NCI-H2227 (cell line): ENCODE measurements around the gene SLC37A4.
A peak's percentile ranks its signal among the peaks of the same experiment; 100 is the strongest.
"Not testable (repeated sequence)": the region's sequence is repeated elsewhere in the genome, so short reads cannot be mapped to it uniquely, and the experiment has no call there.

Source experiments
- DNase-seq: peaks from one replicate; lab custom pipeline; 2025; ENCODE audit not compliant: unreplicated experiment; lab: John Stamatoyannopoulos, UW

Gene SLC37A4

DNA sequence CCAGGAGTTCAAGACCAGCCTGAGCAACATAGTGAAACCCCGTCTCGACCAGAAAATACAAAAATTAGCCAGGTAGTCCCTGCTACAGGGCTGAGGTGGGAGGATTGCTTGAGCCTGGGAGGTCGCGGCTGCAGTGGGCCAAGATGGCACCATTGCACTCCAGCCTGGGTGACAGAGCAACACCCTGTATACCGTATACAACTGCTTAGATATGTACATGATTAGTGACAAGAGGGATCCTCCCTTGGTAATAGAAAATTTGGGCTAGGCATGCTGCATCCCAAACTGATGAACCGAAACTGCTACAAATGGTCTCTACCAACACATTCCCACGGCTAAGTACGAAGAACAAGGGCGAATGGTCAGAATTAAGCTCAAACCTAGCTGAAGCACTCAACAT lies 12.2 kb upstream of the SLC37A4 start:
- DNase-seq, result no peak

DNA sequence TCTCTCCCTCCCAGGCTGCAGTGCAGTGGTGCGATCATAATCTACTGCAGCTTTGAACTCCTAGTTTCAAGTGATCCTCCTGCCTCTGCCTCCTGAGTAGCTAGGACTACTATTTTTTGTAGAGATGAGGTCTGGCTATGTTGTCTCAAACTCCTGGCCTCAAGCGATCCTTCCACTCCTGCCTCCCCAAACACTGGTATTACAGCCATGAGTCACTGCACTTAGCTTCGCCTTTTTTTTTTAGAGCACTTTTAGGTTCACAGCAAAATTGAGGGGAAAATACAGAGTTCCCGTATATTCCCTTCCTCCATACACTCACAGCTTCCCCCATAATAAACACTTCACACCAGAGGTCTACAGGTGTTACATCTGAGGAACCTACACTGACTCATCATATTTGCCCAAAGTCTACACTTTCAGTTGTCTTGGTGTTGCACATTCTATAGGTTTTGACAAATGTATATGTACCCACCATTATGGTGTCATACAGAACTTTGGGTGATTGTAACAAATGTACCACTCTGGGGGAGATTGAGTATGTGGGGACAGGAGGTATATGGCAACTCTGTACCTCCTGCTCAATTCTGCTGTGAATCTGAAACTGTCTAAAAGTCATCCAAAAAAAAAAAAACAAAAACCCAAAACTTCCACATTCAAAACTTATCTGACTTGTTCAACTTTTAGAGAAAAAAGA lies 11.3 kb upstream of the SLC37A4 start:
- DNase-seq, result no peak

DNA sequence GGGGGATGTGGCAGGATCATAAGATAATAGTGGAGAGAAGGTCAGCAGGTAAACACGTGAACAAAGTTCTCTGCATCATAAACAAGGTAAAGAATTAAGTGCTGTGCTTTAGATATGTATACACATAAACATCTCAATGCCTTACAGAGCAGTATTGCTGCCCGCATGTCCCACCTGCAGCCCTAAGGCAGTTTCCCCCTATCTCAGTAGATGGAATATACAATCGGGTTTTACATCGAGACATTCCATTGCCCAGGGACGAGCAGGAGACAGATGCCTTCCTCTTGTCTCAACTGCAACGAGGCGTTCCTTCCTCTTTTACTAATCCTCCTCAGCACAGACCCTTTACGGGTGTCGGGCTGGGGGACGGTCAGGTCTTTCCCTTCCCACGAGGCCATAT lies 8.8 kb upstream of the SLC37A4 start:
- DNase-seq, result not testable (repeated sequence)

DNA sequence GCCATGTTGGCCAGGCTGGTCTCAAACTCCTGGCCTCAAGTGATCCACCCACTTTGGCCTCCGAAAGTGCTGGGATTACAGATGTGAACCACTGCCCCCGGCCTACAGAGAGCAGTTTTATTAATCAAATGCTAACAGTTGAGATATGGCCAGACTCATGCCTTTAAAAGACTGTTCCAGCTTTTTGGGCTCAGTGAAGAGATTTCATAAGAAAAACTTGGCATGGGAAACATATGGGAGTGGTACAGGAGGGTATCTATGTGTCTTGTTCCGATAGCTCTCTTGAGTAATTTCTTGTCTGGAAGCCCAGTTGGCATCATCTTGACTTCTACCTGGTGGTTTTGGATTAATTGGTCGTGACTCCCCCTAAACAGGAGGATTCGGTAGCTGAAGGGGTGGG lies 8.2 kb upstream of the SLC37A4 start:
- no peak for DNase-seq

DNA sequence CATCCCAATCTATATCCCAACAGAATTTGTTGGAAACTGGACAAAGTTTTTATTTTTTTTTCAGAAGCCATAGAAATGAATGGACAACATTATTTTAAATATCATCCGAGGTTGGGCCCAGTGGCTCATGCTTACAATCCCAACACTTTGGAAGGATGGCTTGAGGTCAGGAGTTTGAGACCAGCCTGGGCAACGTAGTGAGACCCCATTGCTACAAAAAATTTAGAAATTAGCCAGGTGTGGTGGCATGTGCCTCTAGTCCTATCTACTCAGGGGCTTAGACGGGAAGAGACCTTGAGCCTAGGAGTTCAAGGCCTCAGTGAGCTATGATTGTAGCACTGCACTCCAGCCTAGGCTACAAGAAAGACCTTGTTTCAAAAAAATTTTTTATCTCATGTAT lies 4.1 kb upstream of the SLC37A4 start:
- DNase-seq, result no peak

DNA sequence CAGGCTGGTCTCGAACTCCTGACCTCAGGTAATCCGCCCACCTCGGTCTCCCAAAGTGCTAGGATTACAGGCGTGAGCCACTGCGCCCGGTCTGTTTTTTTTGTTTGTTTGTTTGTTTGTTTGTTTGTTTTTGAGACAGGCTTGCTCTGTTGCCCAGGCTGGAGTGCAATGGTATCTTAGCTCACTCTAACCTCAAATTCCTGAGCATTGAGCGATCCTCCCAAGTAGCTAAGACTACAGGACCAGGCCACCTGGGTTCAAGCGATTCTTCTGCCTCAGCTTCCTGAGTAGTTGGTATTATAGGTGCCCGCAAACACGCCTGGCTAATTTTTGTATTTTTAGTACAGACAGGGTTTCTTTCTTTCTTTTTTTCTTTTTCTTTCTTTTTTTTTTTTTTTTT lies 2.7 kb upstream of the SLC37A4 start:
- not testable (repeated sequence) for DNase-seq

DNA sequence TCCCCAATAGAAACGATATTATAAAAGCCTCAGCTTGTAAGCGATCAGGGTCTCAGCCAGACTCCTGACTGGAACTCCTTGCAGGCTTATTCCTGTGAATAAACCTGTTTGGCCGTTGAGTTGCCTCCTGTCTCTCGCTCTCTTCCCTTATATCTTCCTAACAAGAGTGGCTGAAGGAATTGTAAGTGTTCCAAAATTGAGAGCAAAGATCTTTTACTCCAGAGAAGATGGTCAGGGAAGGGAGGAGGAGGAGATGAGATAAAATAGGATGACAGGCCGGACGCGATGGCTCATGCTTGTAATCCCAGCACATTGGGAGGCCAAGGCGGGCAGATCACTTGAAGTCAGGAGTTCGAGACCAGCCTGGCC lies 1.2 kb upstream of the SLC37A4 start:
- DNase-seq, result no peak

DNA sequence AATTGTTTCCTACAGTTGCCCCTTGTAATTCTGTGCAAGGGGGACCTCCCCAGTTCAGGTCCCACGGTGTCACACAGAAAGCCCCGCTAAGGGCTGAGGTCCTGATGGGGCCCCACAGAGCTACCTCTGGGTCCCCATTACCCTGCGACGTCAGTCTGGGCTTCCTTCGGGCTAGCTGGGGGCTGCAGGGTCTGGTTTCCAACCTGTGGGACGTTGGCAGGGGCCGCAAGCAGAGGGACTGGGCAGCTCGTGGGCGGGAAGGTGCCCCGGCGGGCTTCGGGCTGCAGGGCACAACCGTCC lies 698 bp downstream of the SLC37A4 start:
- DNase-seq, result no peak

DNA sequence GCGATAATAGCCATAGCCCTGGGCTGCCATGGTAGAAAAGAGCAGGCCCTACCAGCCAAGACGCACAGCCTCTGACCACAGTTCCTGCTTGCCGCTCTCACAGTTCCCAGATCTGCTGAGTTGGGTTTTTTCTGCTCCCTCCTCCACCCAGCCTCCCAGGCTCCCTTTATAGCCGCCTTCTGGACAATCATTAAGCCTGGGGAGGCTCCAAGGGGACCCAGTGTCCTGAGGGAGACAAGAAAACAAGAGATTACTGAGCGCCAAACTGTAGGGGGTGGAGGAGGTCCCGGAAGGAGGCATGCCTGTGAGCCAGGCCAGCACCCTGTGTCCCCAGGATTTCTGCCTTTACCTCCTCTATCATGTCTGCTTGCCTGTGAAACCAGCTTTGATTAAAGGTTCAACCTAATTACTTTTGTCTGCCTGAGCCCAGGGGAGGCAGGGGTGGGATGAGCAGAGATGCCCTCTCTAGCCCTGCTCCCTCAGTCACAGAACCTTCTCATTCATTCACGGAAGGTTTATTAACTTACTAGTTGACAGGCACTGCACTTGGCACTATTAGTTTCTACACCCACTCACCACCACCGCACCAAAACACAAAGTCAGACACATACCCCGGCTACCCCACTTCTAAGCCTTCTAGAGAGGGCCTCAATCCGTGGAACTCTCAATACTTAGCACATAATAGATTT lies 1.2 kb downstream of the SLC37A4 start:
- DNase-seq, result peak; percentile 6

DNA sequence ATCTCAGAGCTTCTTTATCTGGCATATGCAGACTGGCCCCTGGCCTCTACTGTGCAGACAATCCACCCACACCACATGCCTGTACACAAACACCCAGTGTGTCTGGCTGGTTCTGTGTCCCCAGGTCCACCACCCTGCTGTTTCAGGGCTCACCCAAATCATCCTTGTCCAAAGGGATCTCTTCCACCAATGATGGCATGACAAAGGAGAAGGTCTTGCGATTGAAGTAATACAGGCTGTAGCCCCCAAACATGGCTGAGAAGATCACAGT lies 1.7 kb downstream of the SLC37A4 start:
- DNase-seq, result no peak

DNA sequence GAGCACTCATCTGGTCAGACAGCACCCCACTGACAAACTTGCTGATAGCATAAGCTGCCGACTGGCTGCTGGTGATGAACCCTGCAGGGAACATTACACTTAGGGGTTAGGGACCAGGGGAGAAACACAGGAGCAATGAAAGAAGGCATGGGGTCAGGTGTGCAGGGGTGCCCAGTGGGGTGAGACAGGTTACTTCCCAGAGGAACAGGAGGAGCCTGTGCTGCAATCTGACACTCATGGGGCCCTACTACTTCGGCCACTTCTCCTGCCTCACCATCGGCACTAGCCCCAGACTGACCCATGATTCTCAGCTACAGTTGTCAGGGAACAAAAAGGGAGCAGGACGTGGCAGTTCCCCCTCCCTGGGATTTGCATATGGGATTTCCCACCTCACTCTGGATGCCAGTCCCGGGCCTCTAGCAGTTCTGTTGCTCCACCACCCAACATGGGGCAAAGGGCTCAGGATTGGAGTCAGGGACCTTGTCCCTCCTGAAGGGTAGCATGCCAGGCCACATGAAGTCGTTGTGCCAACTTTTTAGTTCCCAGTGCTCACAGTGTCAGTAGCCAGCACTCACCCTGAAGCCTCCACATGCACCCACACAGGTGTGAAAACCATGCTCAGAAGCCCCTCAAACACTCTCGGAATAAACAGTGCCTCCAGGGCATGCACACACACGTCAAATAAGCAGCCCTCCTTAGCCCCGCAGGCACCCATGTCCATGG lies 2.2 kb downstream of the SLC37A4 start:
- DNase-seq, result no peak

DNA sequence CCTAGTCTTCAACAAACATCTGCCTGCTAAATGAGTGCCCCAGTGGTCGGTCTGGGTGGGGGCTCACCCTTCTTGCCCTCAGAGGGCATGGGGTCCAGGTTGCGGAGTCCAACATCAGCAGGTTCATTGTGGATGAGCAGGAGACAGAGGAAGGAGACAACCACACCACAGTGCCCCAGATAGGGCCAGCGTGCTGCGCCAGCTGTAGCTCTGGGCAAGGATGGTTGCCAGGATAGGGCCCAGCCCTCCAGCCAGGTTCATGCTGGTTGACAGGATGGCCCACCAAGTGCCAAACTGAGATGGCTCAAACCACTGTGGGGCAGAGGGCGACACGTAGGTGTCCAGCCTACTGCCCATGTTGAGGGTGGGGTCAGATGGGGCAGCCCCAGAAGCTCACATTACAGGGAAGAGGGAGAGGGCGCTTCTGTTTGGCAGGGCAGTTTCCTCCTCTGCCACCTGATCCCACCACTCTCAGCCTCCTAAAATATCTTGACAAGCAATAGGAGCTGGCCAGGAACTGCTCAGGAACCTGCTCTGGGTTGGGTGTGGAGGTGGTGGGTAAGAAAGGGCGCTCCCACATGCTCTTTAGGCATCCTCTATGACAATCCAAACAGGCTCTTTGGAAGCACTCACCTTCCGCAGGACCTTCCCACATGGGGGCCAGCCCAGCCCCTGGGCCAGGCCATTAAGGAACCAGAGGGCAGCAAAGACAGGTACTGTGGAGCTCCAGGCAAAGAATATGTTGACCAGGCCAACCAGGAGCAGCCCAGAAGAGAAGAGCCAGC lies 2.9 kb downstream of the SLC37A4 start:
- no peak for DNase-seq

DNA sequence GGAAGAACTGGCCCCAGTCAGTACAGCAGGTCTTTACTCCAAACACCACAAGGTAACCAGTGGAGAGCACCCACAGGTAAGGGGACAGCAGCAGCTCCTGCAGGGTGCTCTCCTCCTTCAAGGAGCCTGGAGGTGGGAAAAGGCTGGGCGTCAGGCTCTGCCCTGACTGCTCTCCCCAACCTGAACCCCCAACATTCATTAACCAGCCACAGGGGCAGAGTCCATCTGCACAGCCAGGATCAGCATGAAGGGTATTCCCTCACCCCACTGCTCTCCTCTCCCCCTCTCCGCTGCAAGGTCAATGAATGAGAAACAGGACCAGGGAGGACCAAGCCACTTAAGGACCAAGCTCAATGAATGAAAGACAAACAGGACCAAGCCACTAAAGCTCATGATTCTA lies 3.7 kb downstream of the SLC37A4 start:
- DNase-seq, result no peak

DNA sequence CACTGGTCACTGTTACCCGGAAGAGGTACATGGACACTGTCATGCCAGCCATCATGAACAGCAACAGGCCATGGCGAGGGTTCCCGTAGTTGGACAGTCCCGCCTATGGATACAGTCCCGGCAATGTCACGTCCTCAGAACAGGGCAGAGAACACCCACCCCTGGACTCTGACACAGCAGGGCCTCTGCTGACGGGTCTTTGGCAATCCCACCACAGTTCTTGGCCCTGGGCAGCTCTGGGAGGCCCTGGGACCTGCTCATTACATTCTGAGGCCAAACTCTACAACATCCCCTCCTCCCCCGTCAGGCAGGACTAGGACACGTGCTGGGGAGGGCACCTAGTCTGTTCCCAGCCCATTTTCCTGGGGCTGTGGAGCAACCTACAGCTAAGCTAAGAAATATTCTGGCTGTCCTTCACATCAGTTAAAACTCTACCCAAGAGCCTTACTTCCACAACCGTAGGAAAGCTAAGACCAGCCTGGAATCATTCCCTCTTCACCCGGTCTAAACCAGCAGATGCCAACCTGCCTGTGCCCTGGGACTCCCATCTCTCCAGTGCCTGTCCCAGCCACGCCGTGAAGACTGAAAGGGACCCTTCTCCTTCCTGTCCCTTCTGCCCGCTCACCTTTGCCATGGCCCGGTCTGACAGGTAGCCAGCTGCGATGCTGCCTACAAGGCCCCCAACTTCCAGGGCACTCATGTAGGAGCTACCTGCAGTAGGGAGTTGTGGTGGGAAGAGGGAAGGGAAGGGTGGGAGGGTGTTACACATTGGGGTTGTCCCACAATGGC lies 4.5 kb downstream of the SLC37A4 start:
- no peak for DNase-seq

DNA sequence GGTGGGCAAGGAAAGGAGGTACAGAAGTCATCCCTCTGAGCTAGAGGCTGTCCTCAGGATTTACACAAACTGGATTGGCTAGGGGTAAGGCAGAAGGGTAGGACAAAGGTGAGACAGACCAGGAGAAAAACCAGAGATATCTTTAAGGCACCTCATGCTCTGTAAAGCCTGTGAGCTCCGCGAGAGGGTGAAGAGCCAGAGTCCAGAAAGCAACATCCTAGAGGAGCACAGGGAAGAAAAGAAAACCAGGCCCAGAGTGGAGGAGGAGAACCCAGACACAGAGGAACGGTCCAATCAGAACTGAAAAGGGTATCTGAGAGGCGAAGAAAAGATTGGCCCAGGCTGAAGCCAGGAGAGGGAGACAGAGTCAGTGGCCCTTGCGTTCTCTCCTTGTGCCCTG lies 5.1 kb downstream of the SLC37A4 start:
- no peak for DNase-seq

DNA sequence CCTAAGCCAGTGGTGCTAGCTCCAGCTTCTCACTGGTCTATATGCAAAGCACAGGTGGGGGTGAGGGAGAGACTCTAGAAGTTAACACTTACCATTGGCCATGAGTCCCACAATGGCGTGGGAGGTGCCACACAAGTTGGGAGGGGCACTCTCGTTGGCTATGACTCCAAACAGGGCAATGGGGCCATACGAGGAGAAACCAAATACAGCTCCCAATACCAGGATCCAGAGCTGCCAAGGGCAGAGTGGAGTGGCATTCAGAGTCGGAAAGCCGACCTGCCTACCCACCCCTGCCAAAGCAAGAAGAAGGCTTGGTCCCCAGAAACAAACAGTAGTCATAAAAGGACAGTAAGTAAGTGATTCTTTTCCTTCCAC lies 5.6 kb downstream of the SLC37A4 start:
- DNase-seq, result no peak

DNA sequence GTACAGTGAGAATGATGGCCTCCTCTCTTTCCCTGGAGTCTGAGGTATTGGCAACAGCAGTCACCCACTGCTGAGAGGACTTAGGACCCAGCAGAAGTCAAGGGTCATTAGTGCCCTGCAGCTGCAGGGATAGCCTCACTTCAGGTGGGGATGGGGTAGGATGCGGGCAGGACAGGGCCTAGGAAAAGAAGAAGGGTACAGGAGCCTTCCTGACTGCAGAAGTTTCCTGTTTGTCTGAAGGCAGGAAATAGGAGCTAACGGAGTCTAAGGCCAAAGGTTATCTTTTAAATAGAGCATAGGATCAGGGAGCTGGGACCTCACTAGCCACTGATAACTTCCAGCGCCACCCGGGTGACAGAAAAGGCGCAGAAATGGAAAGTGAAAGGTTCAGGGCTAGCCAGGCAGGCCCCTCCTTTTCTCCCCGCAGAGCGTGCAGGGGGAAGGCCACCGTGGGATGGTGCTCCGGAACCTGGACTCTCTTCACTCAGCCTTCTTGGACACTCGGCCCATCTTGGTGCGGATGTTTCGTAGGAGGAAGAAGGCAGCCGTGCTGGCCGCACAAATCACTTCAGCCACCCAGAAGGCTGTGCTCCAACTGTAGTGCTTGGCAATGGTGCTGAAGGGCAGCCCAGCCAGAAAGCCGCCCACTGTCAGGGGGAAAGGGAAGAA lies 6.1 kb downstream of the SLC37A4 start:
- no peak for DNase-seq

DNA sequence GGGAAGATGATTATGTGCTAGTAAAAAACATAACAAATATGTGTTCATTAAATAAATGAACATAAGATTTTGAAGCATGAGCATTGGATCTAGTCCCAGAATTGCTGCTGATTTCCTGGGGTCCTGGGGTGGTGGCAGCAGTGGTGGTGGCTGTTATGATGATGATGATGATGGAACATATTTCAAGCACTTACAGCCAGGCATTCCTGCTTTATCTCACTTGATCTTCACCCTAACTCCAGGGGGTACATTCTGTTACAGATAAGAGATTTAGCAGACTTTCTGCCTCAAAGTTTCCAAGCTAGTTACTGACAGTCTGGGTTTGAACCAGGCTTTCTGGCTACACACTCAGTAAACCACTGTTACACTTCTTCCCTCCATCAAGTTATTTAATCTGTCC lies 6.9 kb downstream of the SLC37A4 start:
- no peak for DNase-seq

DNA sequence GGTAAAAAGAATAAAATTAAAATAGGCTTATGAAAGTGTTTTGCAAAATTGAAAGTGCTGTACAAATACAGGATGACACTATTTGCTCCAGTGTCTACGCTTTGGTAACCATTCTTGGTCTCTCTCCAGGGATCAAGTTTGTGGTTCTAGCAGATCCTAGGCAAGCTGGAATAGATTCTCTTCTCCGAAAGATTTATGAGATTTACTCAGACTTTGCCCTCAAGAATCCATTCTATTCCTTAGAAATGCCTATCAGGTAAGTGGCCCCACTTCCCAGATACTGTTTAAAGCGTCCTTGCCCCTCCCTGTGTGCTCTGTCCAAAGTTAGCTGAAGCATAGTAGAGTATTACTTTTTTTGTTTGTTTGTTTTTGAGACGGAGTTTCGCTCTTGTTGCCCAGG lies 9.0 kb downstream of the SLC37A4 start:
- DNase-seq, result no peak

DNA sequence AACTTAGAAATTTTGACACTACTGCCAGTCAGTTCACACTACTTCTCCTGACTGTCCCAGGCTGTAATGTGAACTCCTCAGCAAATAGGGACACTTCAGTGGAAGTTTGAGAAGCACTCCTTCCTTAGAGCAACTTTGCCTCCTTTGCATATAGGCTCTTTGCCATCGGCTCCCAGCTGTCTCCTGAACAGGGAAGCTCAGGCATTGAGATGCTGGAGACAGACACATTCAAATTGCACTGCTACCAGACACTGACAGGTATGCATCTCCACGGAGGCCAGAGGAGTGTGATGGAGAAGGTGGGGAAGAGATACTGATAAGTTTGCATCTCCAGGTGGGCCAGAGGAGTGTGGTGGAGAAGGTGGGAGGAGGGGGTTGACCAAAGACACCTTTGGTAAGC lies 10.7 kb downstream of the SLC37A4 start:
- DNase-seq, result no peak
